Mammary epithelial cell (primary cell): Measurements from ENCODE around the gene GALNT3.

ENCODE experiments used
- EZH2 ChIP-seq: IDR thresholded peaks from 2 replicates; pipeline ENCODE4 v1.6.1; 2012; ENCODE audit warnings: low read length, inconsistent platforms, borderline replicate concordance
- TF ChIP-seq, protein P1 (sequence below), 2 donors: IDR thresholded peaks in 1 of 2; conservative IDR thresholded peaks in 1 of 2; 2 replicates each; pipeline ENCODE4 v1.5.1; 2011 to 2012; ENCODE audit warnings: inconsistent platforms in 2 of 2, low read length in 2 of 2, mild to moderate bottlenecking in 2 of 2, control low read depth in 1 of 2, low read depth in 1 of 2; ENCODE audit not compliant: insufficient read depth in 1 of 2; ENCODE audit errors: extremely low read depth in 1 of 2

DNA sequence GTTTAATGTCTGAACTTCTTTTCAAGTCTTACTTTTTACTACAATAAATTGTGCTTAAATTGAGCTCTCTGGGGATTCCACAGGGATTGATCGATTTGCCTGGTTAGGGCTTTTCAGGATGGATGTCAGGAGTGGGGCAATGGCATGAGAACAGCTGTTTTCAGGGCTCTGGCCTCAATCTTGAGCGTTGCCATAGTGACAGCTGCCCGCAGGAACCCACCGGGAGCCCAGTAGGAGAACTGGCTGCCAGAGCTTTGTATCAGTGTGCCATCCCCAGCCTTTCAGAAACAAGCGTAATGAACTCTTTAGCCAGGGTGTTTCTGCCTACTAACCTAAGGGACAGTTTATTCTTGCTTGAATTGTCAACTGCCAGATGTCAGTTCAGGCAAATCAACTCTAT, 93.5 kb downstream of the GALNT3 start:
- TF ChIP-seq, protein P1, sequence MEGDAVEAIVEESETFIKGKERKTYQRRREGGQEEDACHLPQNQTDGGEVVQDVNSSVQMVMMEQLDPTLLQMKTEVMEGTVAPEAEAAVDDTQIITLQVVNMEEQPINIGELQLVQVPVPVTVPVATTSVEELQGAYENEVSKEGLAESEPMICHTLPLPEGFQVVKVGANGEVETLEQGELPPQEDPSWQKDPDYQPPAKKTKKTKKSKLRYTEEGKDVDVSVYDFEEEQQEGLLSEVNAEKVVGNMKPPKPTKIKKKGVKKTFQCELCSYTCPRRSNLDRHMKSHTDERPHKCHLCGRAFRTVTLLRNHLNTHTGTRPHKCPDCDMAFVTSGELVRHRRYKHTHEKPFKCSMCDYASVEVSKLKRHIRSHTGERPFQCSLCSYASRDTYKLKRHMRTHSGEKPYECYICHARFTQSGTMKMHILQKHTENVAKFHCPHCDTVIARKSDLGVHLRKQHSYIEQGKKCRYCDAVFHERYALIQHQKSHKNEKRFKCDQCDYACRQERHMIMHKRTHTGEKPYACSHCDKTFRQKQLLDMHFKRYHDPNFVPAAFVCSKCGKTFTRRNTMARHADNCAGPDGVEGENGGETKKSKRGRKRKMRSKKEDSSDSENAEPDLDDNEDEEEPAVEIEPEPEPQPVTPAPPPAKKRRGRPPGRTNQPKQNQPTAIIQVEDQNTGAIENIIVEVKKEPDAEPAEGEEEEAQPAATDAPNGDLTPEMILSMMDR (conservative IDR thresholded peaks at IDR 0.05 in 1 of 2, IDR thresholded peaks at IDR 0.05 in 1 of 2; ENCODE audit: extremely low read depth in 1 of 2, insufficient read depth in 1 of 2, low read depth in 1 of 2, low read length in 2 of 2) = no peak
- TF ChIP-seq EZH2 = no peak
